HL-60 (cell line): ENCODE results near the gene OPALIN.

Source experiments
- DNase-seq, 2 experiments: peaks; one replicate each; pipeline ENCODE4 v3.0.0-alpha.2; 2010 to 2020; ENCODE audit warnings: low read depth in 1 of 2, low spot score in 1 of 2
- H3K27ac ChIP-seq: fragments of 250-450 bp; sonication (Bioruptor Pico); replicated peaks from 2 replicates; pipeline ENCODE4 v1.5.1; 2020; ENCODE audit warnings: mild to moderate bottlenecking, moderate library complexity
- H3K27me3 ChIP-seq: fragments of 250-450 bp; sonication (Bioruptor Pico); 2 replicates; pipeline ENCODE4 v1.5.1; 2021; ENCODE audit warnings: mild to moderate bottlenecking, moderate library complexity; ENCODE audit not compliant: insufficient read depth, poor library complexity, severe bottlenecking
- H3K4me3 ChIP-seq: replicated peaks from 2 replicates; pipeline ENCODE4 v1.5.1; 2011; ENCODE audit warnings: mild to moderate bottlenecking, control low read depth, low read length; ENCODE audit not compliant: insufficient read depth
- GABPA ChIP-seq: IDR thresholded peaks from 2 replicates; pipeline ENCODE4 v1.6.1; 2012; ENCODE audit warnings: low read depth
- POLR2AphosphoS5 ChIP-seq: IDR thresholded peaks from 2 replicates; pipeline ENCODE4 v1.6.1; 2012; ENCODE audit warnings: low read depth
- SPI1 ChIP-seq: IDR thresholded peaks from 2 replicates; pipeline ENCODE4 v1.6.1; 2012; ENCODE audit warnings: low read depth, mild to moderate bottlenecking, borderline replicate concordance
- TF ChIP-seq, protein P1 (sequence below): IDR thresholded peaks from one replicate; pipeline ENCODE4 v1.5.1; 2011; ENCODE audit warnings: low read length, control low read depth, inconsistent platforms; ENCODE audit not compliant: insufficient read depth
- TF ChIP-seq, protein P2 (sequence below): IDR thresholded peaks from 2 replicates; pipeline ENCODE4 v1.6.1; 2012; ENCODE audit warnings: low read depth; ENCODE audit not compliant: insufficient replicate concordance

The OPALIN gene

DNA sequence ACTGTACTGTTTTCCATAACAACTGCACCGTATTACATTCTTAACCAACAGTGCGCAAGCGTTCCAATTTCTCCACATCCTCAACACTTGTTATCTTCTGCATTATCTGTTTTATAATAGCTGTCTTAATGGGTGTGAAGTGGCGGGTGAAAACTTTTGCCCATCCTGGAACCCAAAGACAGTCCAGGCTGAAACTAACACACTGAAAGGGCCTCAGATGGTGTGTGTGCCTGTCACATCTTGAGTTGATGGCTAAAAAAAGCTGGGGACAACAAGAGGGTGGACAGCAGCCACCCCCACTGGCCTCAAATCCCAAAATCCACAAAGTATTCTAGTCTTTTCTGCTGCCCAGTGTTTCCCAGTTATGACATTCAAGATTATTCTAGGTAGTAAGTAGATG is 19.4 kb downstream of the OPALIN start:
- H3K27me3 ChIP-seq: no peaks in the 10 kb centered on the region

DNA sequence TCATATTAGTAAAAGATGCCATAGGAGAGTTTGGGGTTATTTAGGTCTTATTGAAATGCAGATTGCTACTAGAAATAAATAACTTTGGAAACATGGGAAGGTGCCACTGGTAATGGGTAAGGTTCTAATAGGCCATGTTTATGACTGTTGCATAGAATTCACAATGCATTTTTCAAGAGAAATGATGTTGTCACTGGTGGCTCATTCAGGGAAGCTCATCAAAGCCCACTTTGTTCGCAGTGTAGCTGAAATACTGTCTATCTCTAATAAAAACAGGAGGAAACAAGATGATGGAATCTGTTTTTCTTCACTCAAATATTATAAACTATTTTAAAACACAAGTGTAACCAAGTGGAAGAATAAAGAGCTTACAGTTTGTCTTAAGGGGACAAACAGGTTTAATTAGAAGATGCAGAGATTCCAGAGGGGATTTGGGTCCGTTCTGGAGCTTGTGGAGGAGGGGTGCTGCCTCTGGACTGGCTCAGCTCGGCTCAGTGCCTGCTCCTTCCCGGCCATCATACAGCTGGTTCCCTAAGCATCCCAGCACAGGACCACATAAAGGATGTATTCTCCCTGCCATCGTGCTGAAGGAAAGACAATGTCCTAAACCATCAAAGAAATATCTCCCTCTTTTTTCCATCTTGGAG is 20.4 kb downstream of the OPALIN start:
- Histone ChIP-seq H3K27me3 (no peaks in the 10 kb centered on the region), H3K27ac (no peak overlapping the region), H3K4me3 (no peak overlapping the region)
- TF ChIP-seq, protein P1, sequence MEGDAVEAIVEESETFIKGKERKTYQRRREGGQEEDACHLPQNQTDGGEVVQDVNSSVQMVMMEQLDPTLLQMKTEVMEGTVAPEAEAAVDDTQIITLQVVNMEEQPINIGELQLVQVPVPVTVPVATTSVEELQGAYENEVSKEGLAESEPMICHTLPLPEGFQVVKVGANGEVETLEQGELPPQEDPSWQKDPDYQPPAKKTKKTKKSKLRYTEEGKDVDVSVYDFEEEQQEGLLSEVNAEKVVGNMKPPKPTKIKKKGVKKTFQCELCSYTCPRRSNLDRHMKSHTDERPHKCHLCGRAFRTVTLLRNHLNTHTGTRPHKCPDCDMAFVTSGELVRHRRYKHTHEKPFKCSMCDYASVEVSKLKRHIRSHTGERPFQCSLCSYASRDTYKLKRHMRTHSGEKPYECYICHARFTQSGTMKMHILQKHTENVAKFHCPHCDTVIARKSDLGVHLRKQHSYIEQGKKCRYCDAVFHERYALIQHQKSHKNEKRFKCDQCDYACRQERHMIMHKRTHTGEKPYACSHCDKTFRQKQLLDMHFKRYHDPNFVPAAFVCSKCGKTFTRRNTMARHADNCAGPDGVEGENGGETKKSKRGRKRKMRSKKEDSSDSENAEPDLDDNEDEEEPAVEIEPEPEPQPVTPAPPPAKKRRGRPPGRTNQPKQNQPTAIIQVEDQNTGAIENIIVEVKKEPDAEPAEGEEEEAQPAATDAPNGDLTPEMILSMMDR: no peak
- TF ChIP-seq, protein P2, sequence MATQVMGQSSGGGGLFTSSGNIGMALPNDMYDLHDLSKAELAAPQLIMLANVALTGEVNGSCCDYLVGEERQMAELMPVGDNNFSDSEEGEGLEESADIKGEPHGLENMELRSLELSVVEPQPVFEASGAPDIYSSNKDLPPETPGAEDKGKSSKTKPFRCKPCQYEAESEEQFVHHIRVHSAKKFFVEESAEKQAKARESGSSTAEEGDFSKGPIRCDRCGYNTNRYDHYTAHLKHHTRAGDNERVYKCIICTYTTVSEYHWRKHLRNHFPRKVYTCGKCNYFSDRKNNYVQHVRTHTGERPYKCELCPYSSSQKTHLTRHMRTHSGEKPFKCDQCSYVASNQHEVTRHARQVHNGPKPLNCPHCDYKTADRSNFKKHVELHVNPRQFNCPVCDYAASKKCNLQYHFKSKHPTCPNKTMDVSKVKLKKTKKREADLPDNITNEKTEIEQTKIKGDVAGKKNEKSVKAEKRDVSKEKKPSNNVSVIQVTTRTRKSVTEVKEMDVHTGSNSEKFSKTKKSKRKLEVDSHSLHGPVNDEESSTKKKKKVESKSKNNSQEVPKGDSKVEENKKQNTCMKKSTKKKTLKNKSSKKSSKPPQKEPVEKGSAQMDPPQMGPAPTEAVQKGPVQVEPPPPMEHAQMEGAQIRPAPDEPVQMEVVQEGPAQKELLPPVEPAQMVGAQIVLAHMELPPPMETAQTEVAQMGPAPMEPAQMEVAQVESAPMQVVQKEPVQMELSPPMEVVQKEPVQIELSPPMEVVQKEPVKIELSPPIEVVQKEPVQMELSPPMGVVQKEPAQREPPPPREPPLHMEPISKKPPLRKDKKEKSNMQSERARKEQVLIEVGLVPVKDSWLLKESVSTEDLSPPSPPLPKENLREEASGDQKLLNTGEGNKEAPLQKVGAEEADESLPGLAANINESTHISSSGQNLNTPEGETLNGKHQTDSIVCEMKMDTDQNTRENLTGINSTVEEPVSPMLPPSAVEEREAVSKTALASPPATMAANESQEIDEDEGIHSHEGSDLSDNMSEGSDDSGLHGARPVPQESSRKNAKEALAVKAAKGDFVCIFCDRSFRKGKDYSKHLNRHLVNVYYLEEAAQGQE: no peak
- DNase-seq: no peak

More for the DNA sequence above, 19.4 kb downstream of the OPALIN start:
- no peak for DNase-seq
- no peak for TF ChIP-seq SPI1
- TF ChIP-seq POLR2AphosphoS5: no peak
- TF ChIP-seq GABPA: no peak
- TF ChIP-seq, protein P2: no peak
- TF ChIP-seq, protein P1: no peak
- H3K27ac ChIP-seq: no peak overlapping the region
- H3K4me3 ChIP-seq: no peak overlapping the region

DNA sequence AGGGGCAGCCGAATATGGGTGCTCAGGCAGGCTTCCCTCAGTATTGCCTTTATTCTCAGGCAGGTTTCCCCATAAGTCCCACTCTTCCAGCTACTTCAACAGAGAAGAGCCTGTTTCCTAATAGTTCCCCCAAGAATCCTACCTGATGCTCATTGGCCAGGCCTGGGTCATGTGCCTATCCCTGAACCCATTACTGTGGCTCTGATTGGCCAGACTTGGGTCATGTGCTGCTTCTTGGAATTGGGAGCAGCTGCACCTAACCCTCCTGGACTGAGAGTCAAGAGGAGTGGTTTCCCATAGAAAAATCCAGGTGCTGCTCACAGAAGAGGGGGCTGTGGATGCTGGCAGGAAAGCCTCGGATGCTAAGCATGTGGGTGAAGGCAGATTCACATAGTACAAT is 21.7 kb downstream of the OPALIN start:
- TF ChIP-seq SPI1 (no peak), POLR2AphosphoS5 (no peak), GABPA (no peak)
- TF ChIP-seq, protein P2: no peak
- TF ChIP-seq, protein P1: no peak
- no peak overlapping the region for H3K4me3 ChIP-seq
- no peak overlapping the region for H3K27ac ChIP-seq
- H3K27me3 ChIP-seq: no peaks in the 10 kb centered on the region
- no peak for DNase-seq
